Measurements from ENCODE around the gene TRAF3IP3. TPM values are rescaled to one million over a fixed set of nuclear protein-coding genes. Genes with fewer than 3 reads are reported as not detected.

TRAF3IP3 gene
- total and polyA plus RNA-seq, 2 of the 13 experiments (the other 11 are each of a cell fraction or from before 2014, with no cell fraction given): not detected

DNA sequence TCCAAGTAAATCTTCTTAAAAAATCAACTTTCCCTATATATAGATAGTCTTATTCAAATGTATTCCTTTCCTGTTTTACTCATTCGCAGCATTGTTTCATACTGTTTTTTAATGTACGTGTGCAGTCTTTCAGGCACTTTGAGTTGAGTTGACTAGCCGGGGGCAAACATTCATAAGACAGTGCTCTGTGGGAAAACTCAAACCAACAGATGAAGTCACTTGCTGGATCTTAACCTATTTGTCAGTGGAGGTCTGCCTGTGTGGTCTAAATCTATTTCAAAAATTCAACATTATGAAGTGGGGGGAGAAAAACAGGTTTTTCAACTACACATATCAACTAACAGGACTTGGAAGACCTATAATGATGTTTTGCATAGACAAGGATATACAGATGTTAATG is 45.0 kb upstream of the TRAF3IP3 start (continued):
- TF ChIP-seq ZNF646 (CRISPR knock-in tag; IDR thresholded peaks at IDR 0.05) (no peak), EED (CRISPR knock-in tag; IDR thresholded peaks at IDR 0.05) (no peak), PHF21A (CRISPR knock-in tag; IDR thresholded peaks at IDR 0.05) (no peak), MBNL3 (CRISPR knock-in tag; conservative IDR thresholded peaks at IDR 0.05) (no peak), ZNF564 (CRISPR knock-in tag; IDR thresholded peaks at IDR 0.05) (no peak), AGO1 (IDR thresholded peaks at IDR 0.05; ENCODE audit: low read depth, low read length, poor library complexity, severe bottlenecking) (no peak), NFE2 (CRISPR knock-in tag; IDR thresholded peaks at IDR 0.05) (no peak)
- TF ChIP-seq, protein P1, sequence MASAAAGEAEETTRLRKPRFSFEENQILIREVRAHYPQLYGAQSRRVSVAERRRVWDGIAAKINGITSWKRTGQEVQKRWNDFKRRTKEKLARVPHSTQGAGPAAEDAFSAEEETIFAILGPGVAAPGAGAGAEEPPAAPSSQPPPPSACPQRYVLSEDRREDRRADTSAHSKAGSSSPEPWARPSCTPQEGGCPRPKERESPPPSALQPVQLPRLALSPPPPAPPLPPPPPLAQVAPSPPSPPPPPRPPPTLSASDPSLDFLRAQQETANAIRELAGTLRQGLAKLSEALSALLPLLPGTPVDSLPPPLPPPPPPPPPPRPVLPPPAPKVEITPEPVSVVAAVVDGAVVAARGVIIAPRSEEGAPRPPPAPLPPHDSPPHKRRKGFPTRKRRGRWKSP (CRISPR knock-in tag; IDR thresholded peaks at IDR 0.05): no peak

Measured in HepG2 (cell line).